K562 (cell line): ENCODE results near the gene KCNK1. TPM values are rescaled to one million over a fixed set of nuclear protein-coding genes. Genes with fewer than 3 reads are reported as not detected.

ENCODE experiments used
- BDP1 ChIP-seq: IDR thresholded peaks from 3 replicates; pipeline ENCODE4 v1.6.1; 2011; ENCODE audit not compliant: insufficient read length, insufficient read depth
- BRD9 ChIP-seq: fragments of 450-650 bp; IDR thresholded peaks from 2 replicates; pipeline ENCODE4 v1.6.1; 2018; ENCODE audit warnings: low read depth; ENCODE audit not compliant: partially characterized antibody
- CBX8 ChIP-seq: fragments of 200-600 bp; sonication (generic); IDR thresholded peaks from 2 replicates; pipeline ENCODE4 v1.6.1; 2012; ENCODE audit warnings: borderline replicate concordance, mixed run types, low read depth, mild to moderate bottlenecking, moderate library complexity, mixed read lengths, low read length, control low read depth, inconsistent platforms; ENCODE audit not compliant: poor library complexity, severe bottlenecking; ENCODE audit errors: extremely low read depth
- CREM ChIP-seq: IDR thresholded peaks from 2 replicates; pipeline ENCODE4 v1.6.1; 2014; ENCODE audit warnings: antibody characterized with exemption, low read depth
- E2F8 ChIP-seq: fragments of 450-650 bp; IDR thresholded peaks from 2 replicates; pipeline ENCODE4 v1.7.1; 2018; ENCODE audit warnings: mild to moderate bottlenecking, low read depth; ENCODE audit not compliant: partially characterized antibody
- EP400 ChIP-seq: fragments of 450-650 bp; IDR thresholded peaks from 2 replicates; pipeline ENCODE4 v1.6.1; 2017; ENCODE audit warnings: antibody characterized with exemption, mild to moderate bottlenecking, moderate library complexity
- ETV6 ChIP-seq, 3 experiments: fragments of 150-350 bp in 1 of 3; sonication (generic) in 1 of 3; formaldehyde crosslinking in 1 of 3; IDR thresholded peaks; 2 replicates each; pipeline versions ENCODE4 v1.6.1 to v1.8.0; 2014 to 2022; ENCODE audit warnings: borderline replicate concordance in 2 of 3, low read depth in 2 of 3, antibody characterized with exemption in 1 of 3, low read length in 1 of 3, mild to moderate bottlenecking in 1 of 3, missing genetic modification reagents in 1 of 3
- FOXA3 ChIP-seq, 2 experiments: fragments of 450-650 bp in 1 of 2; sonication (generic) in 1 of 2; formaldehyde crosslinking; IDR thresholded peaks in 1 of 2; conservative IDR thresholded peaks in 1 of 2; 2 replicates each; pipeline versions ENCODE4 v1.4.0 to v1.8.0; 2020 to 2022; ENCODE audit warnings: mild to moderate bottlenecking in 2 of 2, missing genetic modification reagents in 1 of 2
- HLTF ChIP-seq: fragments of 450-650 bp; IDR thresholded peaks from 2 replicates; pipeline ENCODE4 v1.6.1; 2016
- KLF6 ChIP-seq: fragments of 250-450 bp; sonication (Bioruptor Pico); IDR thresholded peaks from 2 replicates; pipeline ENCODE4 v1.4.0; 2020; ENCODE audit warnings: mild to moderate bottlenecking, moderate library complexity, borderline replicate concordance
- MAFG ChIP-seq: fragments of 450-650 bp; conservative IDR thresholded peaks from 2 replicates; pipeline ENCODE4 v1.6.1; 2016; ENCODE audit warnings: missing genetic modification characterization, missing compliant biosample characterization
- POLR2G ChIP-seq: fragments of 200-400 bp; formaldehyde crosslinking; IDR thresholded peaks from 2 replicates; pipeline ENCODE4 v1.6.1; 2017; ENCODE audit warnings: low read depth, mild to moderate bottlenecking, antibody characterized with exemption, low read length, moderate library complexity
- RBM34 ChIP-seq: fragments of 200-400 bp; formaldehyde crosslinking; IDR thresholded peaks from 2 replicates; pipeline ENCODE4 v1.6.1; 2018; ENCODE audit warnings: low read length, borderline replicate concordance; ENCODE audit not compliant: insufficient read depth
- SMAD4 ChIP-seq: fragments of 250-450 bp; sonication (Bioruptor Pico); conservative IDR thresholded peaks from 2 replicates; pipeline ENCODE4 v1.8.0; 2021; ENCODE audit warnings: inconsistent platforms, mild to moderate bottlenecking, moderate library complexity
- SP1 ChIP-seq: sonication (generic); formaldehyde crosslinking; IDR thresholded peaks from 2 replicates; pipeline ENCODE4 v1.8.1; 2022; ENCODE audit warnings: mild to moderate bottlenecking, missing genetic modification reagents
- TRIM24 ChIP-seq, 2 experiments: fragments of 450-650 bp; IDR thresholded peaks; 2 replicates each; pipeline ENCODE4 v1.6.1; 2016
- ZNF592 ChIP-seq: fragments of 450-650 bp; IDR thresholded peaks from 2 replicates; pipeline ENCODE4 v1.6.1; 2017; ENCODE audit warnings: antibody characterized with exemption, mild to moderate bottlenecking
- ZNF695 ChIP-seq: fragments of 450-650 bp; formaldehyde crosslinking; IDR thresholded peaks from 2 replicates; pipeline ENCODE4 v1.4.0; 2020; ENCODE audit warnings: mild to moderate bottlenecking, moderate library complexity
- polyA plus RNA-seq, 8 experiments: library from polyadenylated mRNA; depleted of rRNA in 4 of 8; stranded (reverse) in 5 of 8; unstranded in 3 of 8; fragments of >200 nt; fragmentation: Nextera tagmentation in 2 of 8; fragmentation: Illumina TruSeq in 1 of 8; extraction: Ambion mirVana in 2 of 8; extraction: Trizol in 1 of 8; gene quantifications; 2 replicates each; pipeline versions ENCODE4 v1.2.1 to v1.2.3, GENCODE V29; 2011 to 2014; ENCODE audit warnings: inconsistent platforms in 1 of 8, missing spikeins in 1 of 8
- total RNA-seq, 7 experiments: library from RNA; depleted of rRNA in 6 of 7; stranded (reverse); fragments of >200 nt in 6 of 7; fragmentation: Illumina TruSeq in 2 of 7; extraction: Trizol in 2 of 7; gene quantifications; 2 replicates each; pipeline versions ENCODE4 v1.2.1 to v1.2.3, GENCODE V29; 2011 to 2021; ENCODE audit warnings: low replicate concordance in 1 of 7

Gene KCNK1
- total and polyA plus RNA-seq, 9 of the 15 experiments (the other 6 are each of a cell fraction or from before 2014, with no cell fraction given) = 3.1 to 22.7 (median 6.0) TPM

DNA sequence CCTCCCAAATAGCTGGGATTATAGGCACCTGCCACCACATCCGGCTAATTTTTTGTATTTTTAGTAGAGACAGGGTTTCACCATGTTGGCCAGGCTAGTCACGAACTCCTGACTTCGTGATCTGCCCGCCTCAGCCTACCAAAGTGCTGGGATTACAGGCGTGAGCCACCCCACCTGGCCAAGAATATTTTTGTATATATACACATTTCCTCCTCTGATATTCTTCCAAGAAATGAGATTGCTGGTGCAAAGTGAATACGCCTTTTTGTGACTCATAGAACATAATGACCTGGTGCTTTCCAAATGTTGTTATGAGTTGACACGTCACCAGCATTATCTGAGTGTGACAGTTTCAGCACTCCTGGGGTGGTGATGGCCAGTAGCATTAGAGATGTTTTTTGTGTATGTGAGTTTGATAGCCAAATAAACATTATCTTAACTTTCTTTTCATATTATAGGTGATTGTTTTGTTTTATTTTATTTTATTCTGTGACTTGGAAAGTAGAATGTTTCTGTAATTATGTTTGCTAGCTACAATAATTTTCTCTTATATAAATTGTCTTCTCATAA lies 54.9 kb downstream of the KCNK1 start (continued):
- TF ChIP-seq E2F8 = peak; percentile 66
- TF ChIP-seq BRD9 = peak; percentile 82
- TF ChIP-seq SP1 = peak; percentile 63
- no peak for TF ChIP-seq HLTF
- no peak for TF ChIP-seq ZNF695 (CRISPR knock-in tag)
- no peak for TF ChIP-seq RBM34
- TF ChIP-seq ZNF592 = peak; percentile 86
- TF ChIP-seq CBX8 = no peak
- TF ChIP-seq TRIM24 (IDR thresholded peaks at IDR 0.05) = peak; percentile 87 to 93
- no peak for TF ChIP-seq BDP1
- TF ChIP-seq POLR2G = no peak
- TF ChIP-seq EP400 = peak; percentile 86
- TF ChIP-seq ETV6 (IDR thresholded peaks at IDR 0.05; ENCODE audit: borderline replicate concordance in 1 of 2, low read depth in 2 of 2, low read length in 1 of 2) = peak in 1 of 2 experiments; percentile 57; a peak in 1 of 4 replicates
- TF ChIP-seq ETV6 (CRISPR knock-in tag; IDR thresholded peaks at IDR 0.05; ENCODE audit: borderline replicate concordance) = no peak
- no peak for TF ChIP-seq KLF6 (CRISPR knock-in tag)
- no peak for TF ChIP-seq FOXA3 (CRISPR knock-in tag; conservative IDR thresholded peaks at IDR 0.05 in 1 of 2, IDR thresholded peaks at IDR 0.05 in 1 of 2)
- peak; percentile 65; the same call in 1 of the 2 replicates for TF ChIP-seq SMAD4 (CRISPR knock-in tag)
- TF ChIP-seq CREM = peak; percentile 97
- peak; percentile 54 for TF ChIP-seq MAFG (tag)
